Liver (tissue), 9 donors: ENCODE results near the gene LRIT2. TPM values are rescaled to one million over a fixed set of nuclear protein-coding genes. Genes with fewer than 3 reads are reported as not detected.

Experiments
- DNase-seq: peaks from one replicate; pipeline ENCODE4 v3.0.0-alpha.2; 2017; ENCODE audit warnings: low spot score
- H3K27ac ChIP-seq, 2 donors: one replicate each; pipeline ENCODE4 v1.7.0; 2013; ENCODE audit warnings: inconsistent platforms in 2 of 2, low read length in 2 of 2, control low read depth in 1 of 2, low read depth in 1 of 2, mild to moderate bottlenecking in 1 of 2
- H3K27me3 ChIP-seq, 4 donors: one replicate each; pipeline versions ENCODE4 v1.6.1 to v1.7.0; 2013; ENCODE audit warnings: low read length in 3 of 4, inconsistent platforms in 1 of 4, mild to moderate bottlenecking in 1 of 4, moderate library complexity in 1 of 4; ENCODE audit not compliant: control insufficient read depth in 4 of 4, insufficient read depth in 4 of 4
- H3K36me3 ChIP-seq, 4 donors: one replicate each; pipeline versions ENCODE4 v1.6.1 to v1.7.0; 2013; ENCODE audit warnings: low read length in 3 of 4, mild to moderate bottlenecking in 3 of 4, low read depth in 1 of 4, moderate library complexity in 1 of 4; ENCODE audit not compliant: control insufficient read depth in 4 of 4, insufficient read depth in 3 of 4
- H3K4me1 ChIP-seq, 4 donors: one replicate each; pipeline versions ENCODE4 v1.6.1 to v1.7.0; 2013; ENCODE audit warnings: low read length in 3 of 4, mild to moderate bottlenecking in 3 of 4, moderate library complexity in 1 of 4; ENCODE audit not compliant: control insufficient read depth in 4 of 4, insufficient read depth in 4 of 4
- H3K4me3 ChIP-seq, 3 donors: one replicate each; pipeline versions ENCODE4 v1.6.1 to v1.7.0; 2013; ENCODE audit warnings: low read length in 3 of 3, control low read depth in 1 of 3, low read depth in 1 of 3, mild to moderate bottlenecking in 1 of 3
- H3K9ac ChIP-seq, 2 donors: one replicate each; pipeline ENCODE4 v1.7.0; 2013; ENCODE audit warnings: low read length in 2 of 2, mild to moderate bottlenecking in 2 of 2, moderate library complexity in 2 of 2, control low read depth in 1 of 2, low read depth in 1 of 2
- H3K9me3 ChIP-seq, 4 donors: one replicate each; pipeline versions ENCODE4 v1.6.1 to v1.7.0; 2013; ENCODE audit warnings: low read length in 3 of 4; ENCODE audit not compliant: control insufficient read depth in 4 of 4
- EGR1 ChIP-seq, 2 donors: IDR thresholded peaks; 2 replicates each; pipeline ENCODE4 v1.6.1; 2016 to 2018; ENCODE audit warnings: antibody characterized with exemption in 2 of 2, low read depth in 2 of 2
- FOXA1 ChIP-seq: IDR thresholded peaks from 2 replicates; pipeline ENCODE4 v1.6.1; 2016; ENCODE audit warnings: antibody characterized with exemption
- FOXA2 ChIP-seq: IDR thresholded peaks from 2 replicates; pipeline ENCODE4 v1.6.1; 2016; ENCODE audit warnings: antibody characterized with exemption
- GABPA ChIP-seq, 2 donors: IDR thresholded peaks in 1 of 2; conservative IDR thresholded peaks in 1 of 2; 2 replicates each; pipeline ENCODE4 v1.6.1; 2016; ENCODE audit warnings: antibody characterized with exemption in 2 of 2, mild to moderate bottlenecking in 1 of 2, moderate library complexity in 1 of 2
- HNF4A ChIP-seq, 2 donors: conservative IDR thresholded peaks; 2 replicates each; pipeline ENCODE4 v1.6.1; 2016; ENCODE audit warnings: antibody characterized with exemption in 2 of 2, mild to moderate bottlenecking in 2 of 2
- HNF4G ChIP-seq: IDR thresholded peaks from 2 replicates; pipeline ENCODE4 v1.6.1; 2016; ENCODE audit warnings: antibody characterized with exemption
- JUND ChIP-seq, 2 donors: IDR thresholded peaks; 2 replicates each; pipeline ENCODE4 v1.6.1; 2016; ENCODE audit warnings: antibody characterized with exemption in 2 of 2
- NR2F2 ChIP-seq: IDR thresholded peaks from 2 replicates; pipeline ENCODE4 v1.6.1; 2016; ENCODE audit warnings: antibody characterized with exemption
- RAD21 ChIP-seq, 2 donors: IDR thresholded peaks; 2 replicates each; pipeline ENCODE4 v1.6.1; 2016; ENCODE audit warnings: antibody characterized with exemption in 2 of 2, mild to moderate bottlenecking in 2 of 2
- RXRA ChIP-seq, 2 donors: IDR thresholded peaks; 2 replicates each; pipeline ENCODE4 v1.6.1; 2017 to 2018; ENCODE audit warnings: antibody characterized with exemption in 2 of 2, mild to moderate bottlenecking in 1 of 2
- SP1 ChIP-seq: IDR thresholded peaks from 2 replicates; pipeline ENCODE4 v1.6.1; 2018; ENCODE audit warnings: antibody characterized with exemption, mild to moderate bottlenecking
- TAF1 ChIP-seq: conservative IDR thresholded peaks from 2 replicates; pipeline ENCODE4 v1.6.1; 2016; ENCODE audit warnings: antibody characterized with exemption, mild to moderate bottlenecking
- YY1 ChIP-seq: IDR thresholded peaks from 2 replicates; pipeline ENCODE4 v1.6.1; 2016; ENCODE audit warnings: antibody characterized with exemption, mild to moderate bottlenecking
- WGBS: extraction: QIAGEN DNeasy Blood & Tissue Kit; methylation state at CpG from one replicate; pipeline ENCODE4 v1.1.7; 2013; 5-methylcytosine and 5-hydroxymethylcytosine counted together
- polyA plus RNA-seq, 2 donors: library from polyadenylated mRNA; stranded (reverse) in 1 of 2; unstranded in 1 of 2; fragments of 200-250 nt in 1 of 2; fragments of >200 nt in 1 of 2; fragmentation: Nextera tagmentation in 1 of 2; extraction: Ambion mirVana in 1 of 2; gene quantifications; one replicate each; pipeline versions ENCODE4 v1.2.1 to v1.2.3, GENCODE V29; 2013 to 2015
- total RNA-seq, 2 donors: library from RNA; depleted of rRNA; stranded (reverse); fragments of >200 nt; gene quantifications; one replicate each; pipeline ENCODE4 v1.2.3, GENCODE V29; 2014
- TF ChIP-seq, protein P1 (sequence below): IDR thresholded peaks from 2 replicates; pipeline ENCODE4 v1.6.1; 2016; ENCODE audit warnings: antibody characterized with exemption, mild to moderate bottlenecking
- TF ChIP-seq, protein P2 (sequence below): IDR thresholded peaks from 2 replicates; pipeline ENCODE4 v1.6.1; 2016; ENCODE audit warnings: antibody characterized with exemption
- TF ChIP-seq, protein P3 (sequence below): fragments of 150-350 bp; IDR thresholded peaks from 2 replicates; pipeline ENCODE4 v1.5.1; 2017; ENCODE audit warnings: improper control_type of control experiment, low read depth, low read length; ENCODE audit not compliant: missing input control
- TF ChIP-seq, protein P4 (sequence below): IDR thresholded peaks from 2 replicates; pipeline ENCODE4 v1.6.1; 2016; ENCODE audit warnings: antibody characterized with exemption
- TF ChIP-seq, protein P5 (sequence below): IDR thresholded peaks from 2 replicates; pipeline ENCODE4 v1.6.1; 2016; ENCODE audit warnings: antibody characterized with exemption
- donor health status: healthy.
- donor health status: healthy.
- donor health status: healthy.
- donor health status: healthy.
- donor health status: healthy.

LRIT2 gene
- total and polyA plus RNA-seq, 4 donors, result not detected

DNA sequence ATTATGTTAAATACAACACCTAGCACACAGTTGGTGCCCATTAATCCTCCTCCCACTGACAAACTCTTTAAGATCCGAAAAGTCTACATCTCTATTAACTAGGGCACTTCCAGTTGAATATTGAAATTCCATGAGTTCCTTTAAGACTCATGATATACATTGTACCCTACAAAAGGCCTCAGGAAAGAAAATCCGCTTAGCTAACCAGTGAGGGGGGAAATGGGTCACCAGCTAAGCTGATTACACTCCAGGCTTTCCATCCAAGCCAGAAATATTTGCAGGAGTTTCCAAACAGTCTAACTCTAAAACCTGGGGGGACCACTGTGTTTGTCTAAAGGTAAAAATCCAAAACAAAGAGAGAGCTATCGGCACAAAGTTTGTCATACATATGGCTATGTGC lies 1.3 kb upstream of the LRIT2 start (continued):
- no peak for TF ChIP-seq RXRA (IDR thresholded peaks at IDR 0.05)

DNA sequence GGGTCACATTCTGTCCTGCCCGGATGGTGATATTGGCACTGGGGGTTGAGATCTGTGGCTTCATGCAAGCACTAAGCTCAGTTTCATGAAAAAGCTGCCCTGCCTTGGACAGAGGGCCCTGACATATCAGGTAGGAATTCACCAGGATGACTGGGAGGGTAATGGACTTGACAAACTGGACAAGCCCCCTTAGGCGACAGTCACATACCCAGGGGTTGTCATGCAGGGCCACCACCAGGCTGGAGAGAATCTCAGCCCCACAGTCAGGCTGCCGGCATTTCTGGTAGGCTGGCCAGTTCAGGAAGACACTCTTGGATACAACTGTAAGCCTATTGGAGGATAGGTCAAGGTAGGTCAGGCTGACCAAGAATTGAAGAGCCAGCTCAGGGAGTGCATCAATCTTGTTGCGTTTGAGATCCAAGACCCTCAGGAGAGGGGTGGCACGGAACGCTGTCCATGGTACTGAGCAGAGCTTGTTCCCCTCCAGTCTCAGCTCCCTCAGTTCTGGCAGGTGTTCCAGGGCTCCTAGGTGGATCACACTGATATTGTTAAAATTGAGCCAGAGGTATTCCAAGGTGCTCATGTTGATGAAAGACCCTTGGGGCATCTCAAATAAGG lies 824 bp downstream of the LRIT2 start:
- no peak for DNase-seq
- no peaks in the 10 kb centered on the region for H3K9me3 ChIP-seq
- H3K9ac ChIP-seq, result no peak overlapping the region
- 46% methylated on average over 6 of the region's 6 CpGs for WGBS
- no peak overlapping the region for H3K4me3 ChIP-seq
- no peaks in the 10 kb centered on the region for H3K4me1 ChIP-seq
- peaks cover 0 to 11% (median 3%) of the 10 kb centered on the region in 4 donors for H3K27me3 ChIP-seq
- no peak for TF ChIP-seq EGR1 (IDR thresholded peaks at IDR 0.05; ENCODE audit: low read depth in 2 of 2)
- no peak for TF ChIP-seq FOXA2
- TF ChIP-seq RXRA (IDR thresholded peaks at IDR 0.05), result no peak
- no peak for TF ChIP-seq RAD21 (IDR thresholded peaks at IDR 0.05)
- no peak for TF ChIP-seq TAF1
- TF ChIP-seq, protein P1, sequence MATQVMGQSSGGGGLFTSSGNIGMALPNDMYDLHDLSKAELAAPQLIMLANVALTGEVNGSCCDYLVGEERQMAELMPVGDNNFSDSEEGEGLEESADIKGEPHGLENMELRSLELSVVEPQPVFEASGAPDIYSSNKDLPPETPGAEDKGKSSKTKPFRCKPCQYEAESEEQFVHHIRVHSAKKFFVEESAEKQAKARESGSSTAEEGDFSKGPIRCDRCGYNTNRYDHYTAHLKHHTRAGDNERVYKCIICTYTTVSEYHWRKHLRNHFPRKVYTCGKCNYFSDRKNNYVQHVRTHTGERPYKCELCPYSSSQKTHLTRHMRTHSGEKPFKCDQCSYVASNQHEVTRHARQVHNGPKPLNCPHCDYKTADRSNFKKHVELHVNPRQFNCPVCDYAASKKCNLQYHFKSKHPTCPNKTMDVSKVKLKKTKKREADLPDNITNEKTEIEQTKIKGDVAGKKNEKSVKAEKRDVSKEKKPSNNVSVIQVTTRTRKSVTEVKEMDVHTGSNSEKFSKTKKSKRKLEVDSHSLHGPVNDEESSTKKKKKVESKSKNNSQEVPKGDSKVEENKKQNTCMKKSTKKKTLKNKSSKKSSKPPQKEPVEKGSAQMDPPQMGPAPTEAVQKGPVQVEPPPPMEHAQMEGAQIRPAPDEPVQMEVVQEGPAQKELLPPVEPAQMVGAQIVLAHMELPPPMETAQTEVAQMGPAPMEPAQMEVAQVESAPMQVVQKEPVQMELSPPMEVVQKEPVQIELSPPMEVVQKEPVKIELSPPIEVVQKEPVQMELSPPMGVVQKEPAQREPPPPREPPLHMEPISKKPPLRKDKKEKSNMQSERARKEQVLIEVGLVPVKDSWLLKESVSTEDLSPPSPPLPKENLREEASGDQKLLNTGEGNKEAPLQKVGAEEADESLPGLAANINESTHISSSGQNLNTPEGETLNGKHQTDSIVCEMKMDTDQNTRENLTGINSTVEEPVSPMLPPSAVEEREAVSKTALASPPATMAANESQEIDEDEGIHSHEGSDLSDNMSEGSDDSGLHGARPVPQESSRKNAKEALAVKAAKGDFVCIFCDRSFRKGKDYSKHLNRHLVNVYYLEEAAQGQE, result peak; percentile 96
- no peak for TF ChIP-seq SP1
- H3K27ac ChIP-seq, result no peak overlapping the region
- no peaks in the 10 kb centered on the region for H3K36me3 ChIP-seq

DNA sequence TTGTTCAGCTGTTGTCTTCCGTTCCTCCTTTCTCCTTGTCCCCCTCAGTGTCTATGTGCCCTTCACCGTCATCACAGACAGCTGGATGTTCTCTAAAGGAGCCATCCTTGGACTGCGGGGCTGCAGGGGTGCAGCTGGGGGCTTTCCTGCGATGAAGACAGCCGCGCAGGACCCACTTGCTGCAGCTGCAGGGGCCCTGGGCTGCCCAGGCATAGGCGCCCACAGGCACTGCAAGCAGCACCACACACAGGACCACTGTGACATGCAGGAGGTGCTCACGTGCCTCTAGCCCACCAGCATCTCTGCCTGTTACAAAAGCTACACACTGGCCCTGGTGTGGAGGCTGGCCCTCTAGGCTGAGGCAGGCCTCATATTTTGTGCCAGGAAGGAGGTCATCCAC lies 3.4 kb downstream of the LRIT2 start:
- no peak for TF ChIP-seq SP1
- no peak for TF ChIP-seq NR2F2
- TF ChIP-seq RXRA (IDR thresholded peaks at IDR 0.05), result no peak
- TF ChIP-seq TAF1, result no peak
- no peak for TF ChIP-seq FOXA1
- TF ChIP-seq, protein P2, sequence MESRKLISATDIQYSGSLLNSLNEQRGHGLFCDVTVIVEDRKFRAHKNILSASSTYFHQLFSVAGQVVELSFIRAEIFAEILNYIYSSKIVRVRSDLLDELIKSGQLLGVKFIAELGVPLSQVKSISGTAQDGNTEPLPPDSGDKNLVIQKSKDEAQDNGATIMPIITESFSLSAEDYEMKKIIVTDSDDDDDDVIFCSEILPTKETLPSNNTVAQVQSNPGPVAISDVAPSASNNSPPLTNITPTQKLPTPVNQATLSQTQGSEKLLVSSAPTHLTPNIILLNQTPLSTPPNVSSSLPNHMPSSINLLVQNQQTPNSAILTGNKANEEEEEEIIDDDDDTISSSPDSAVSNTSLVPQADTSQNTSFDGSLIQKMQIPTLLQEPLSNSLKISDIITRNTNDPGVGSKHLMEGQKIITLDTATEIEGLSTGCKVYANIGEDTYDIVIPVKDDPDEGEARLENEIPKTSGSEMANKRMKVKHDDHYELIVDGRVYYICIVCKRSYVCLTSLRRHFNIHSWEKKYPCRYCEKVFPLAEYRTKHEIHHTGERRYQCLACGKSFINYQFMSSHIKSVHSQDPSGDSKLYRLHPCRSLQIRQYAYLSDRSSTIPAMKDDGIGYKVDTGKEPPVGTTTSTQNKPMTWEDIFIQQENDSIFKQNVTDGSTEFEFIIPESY, result no peak
- TF ChIP-seq GABPA (IDR thresholded peaks at IDR 0.05 in 1 of 2, conservative IDR thresholded peaks at IDR 0.05 in 1 of 2), result no peak
- TF ChIP-seq HNF4G, result no peak
- no peak for TF ChIP-seq YY1
- TF ChIP-seq RAD21 (IDR thresholded peaks at IDR 0.05), result no peak
- no peak for TF ChIP-seq HNF4A (conservative IDR thresholded peaks at IDR 0.05)
- TF ChIP-seq JUND (IDR thresholded peaks at IDR 0.05), result no peak
- TF ChIP-seq, protein P3, sequence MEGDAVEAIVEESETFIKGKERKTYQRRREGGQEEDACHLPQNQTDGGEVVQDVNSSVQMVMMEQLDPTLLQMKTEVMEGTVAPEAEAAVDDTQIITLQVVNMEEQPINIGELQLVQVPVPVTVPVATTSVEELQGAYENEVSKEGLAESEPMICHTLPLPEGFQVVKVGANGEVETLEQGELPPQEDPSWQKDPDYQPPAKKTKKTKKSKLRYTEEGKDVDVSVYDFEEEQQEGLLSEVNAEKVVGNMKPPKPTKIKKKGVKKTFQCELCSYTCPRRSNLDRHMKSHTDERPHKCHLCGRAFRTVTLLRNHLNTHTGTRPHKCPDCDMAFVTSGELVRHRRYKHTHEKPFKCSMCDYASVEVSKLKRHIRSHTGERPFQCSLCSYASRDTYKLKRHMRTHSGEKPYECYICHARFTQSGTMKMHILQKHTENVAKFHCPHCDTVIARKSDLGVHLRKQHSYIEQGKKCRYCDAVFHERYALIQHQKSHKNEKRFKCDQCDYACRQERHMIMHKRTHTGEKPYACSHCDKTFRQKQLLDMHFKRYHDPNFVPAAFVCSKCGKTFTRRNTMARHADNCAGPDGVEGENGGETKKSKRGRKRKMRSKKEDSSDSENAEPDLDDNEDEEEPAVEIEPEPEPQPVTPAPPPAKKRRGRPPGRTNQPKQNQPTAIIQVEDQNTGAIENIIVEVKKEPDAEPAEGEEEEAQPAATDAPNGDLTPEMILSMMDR, result no peak
- TF ChIP-seq, protein P4, sequence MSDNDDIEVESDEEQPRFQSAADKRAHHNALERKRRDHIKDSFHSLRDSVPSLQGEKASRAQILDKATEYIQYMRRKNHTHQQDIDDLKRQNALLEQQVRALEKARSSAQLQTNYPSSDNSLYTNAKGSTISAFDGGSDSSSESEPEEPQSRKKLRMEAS, result no peak
- no peak for TF ChIP-seq EGR1 (IDR thresholded peaks at IDR 0.05; ENCODE audit: low read depth in 2 of 2)
- no peak for TF ChIP-seq FOXA2
- TF ChIP-seq, protein P1, result no peak
- TF ChIP-seq, protein P5, sequence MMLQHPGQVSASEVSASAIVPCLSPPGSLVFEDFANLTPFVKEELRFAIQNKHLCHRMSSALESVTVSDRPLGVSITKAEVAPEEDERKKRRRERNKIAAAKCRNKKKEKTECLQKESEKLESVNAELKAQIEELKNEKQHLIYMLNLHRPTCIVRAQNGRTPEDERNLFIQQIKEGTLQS, result no peak
- Histone ChIP-seq H3K27ac (no peak overlapping the region), H3K4me1 (no peaks in the 10 kb centered on the region), H3K36me3 (no peaks in the 10 kb centered on the region), H3K4me3 (no peak overlapping the region), H3K27me3 (peaks cover 0 to 11% (median 3%) of the 10 kb centered on the region in 4 donors), H3K9me3 (no peaks in the 10 kb centered on the region), H3K9ac (no peak overlapping the region)
- WGBS, result 81% methylated on average over 8 of the region's 8 CpGs
- DNase-seq, result no peak
